Activated naive CD8-positive, alpha-beta T cell (primary cell): ENCODE results near the gene GPR65.

Source experiments
- H3K27ac Mint-ChIP-seq: one replicate; pipeline ENCODE4 v1.8.0; 2021; ENCODE audit warnings: mixed read lengths
- H3K27me3 Mint-ChIP-seq: one replicate; pipeline ENCODE4 v1.8.0; 2021; ENCODE audit warnings: mixed read lengths
- H3K36me3 Mint-ChIP-seq: one replicate; pipeline ENCODE4 v1.8.0; 2021; ENCODE audit warnings: mixed read lengths
- H3K4me1 Mint-ChIP-seq: one replicate; pipeline ENCODE4 v1.8.0; 2021; ENCODE audit warnings: low read depth, mixed read lengths
- H3K4me3 Mint-ChIP-seq: one replicate; pipeline ENCODE4 v1.8.0; 2021; ENCODE audit warnings: mild to moderate bottlenecking, mixed read lengths
- H3K9me3 Mint-ChIP-seq: one replicate; pipeline ENCODE4 v1.8.0; 2021; ENCODE audit warnings: low read depth, mixed read lengths

Gene GPR65, protein sequence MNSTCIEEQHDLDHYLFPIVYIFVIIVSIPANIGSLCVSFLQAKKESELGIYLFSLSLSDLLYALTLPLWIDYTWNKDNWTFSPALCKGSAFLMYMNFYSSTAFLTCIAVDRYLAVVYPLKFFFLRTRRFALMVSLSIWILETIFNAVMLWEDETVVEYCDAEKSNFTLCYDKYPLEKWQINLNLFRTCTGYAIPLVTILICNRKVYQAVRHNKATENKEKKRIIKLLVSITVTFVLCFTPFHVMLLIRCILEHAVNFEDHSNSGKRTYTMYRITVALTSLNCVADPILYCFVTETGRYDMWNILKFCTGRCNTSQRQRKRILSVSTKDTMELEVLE

DNA sequence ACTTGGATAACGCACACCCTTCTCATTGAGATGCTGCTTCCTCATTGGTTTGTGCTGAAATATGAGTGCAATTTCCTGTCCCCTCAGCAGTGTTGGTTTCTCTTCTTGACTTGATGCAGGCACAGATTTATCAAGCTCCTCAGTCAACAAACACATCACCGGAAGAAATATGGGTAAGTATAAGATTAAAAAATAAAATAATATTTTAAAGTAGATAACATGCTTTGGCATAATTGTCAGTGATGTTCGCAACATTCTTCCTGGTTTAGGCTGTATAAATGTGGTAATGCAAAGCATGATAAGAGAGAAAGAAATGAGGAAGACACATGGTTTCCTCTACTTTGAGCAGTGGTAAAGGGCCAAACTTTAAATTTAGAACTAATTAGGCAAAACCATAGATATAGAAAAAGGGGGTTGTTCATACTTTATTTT, at the start of gene GPR65:
TSS of gene GPR65 (plus strand) at position 86 of the 432 bp plus-strand sequence. CDS start 5,713 bp downstream, outside the sequence.
- H3K4me1 Mint-ChIP-seq, result peaks cover 71% of the 10 kb centered on the region
- H3K27me3 Mint-ChIP-seq, result no peaks in the 10 kb centered on the region
- H3K36me3 Mint-ChIP-seq, result peaks cover 3% of the 10 kb centered on the region
- H3K4me3 Mint-ChIP-seq, result peak within 1 kb of the TSS; percentile 92
- H3K9me3 Mint-ChIP-seq, result no peaks in the 10 kb centered on the region
- H3K27ac Mint-ChIP-seq, result peak within 1 kb of the TSS; percentile 93

DNA sequence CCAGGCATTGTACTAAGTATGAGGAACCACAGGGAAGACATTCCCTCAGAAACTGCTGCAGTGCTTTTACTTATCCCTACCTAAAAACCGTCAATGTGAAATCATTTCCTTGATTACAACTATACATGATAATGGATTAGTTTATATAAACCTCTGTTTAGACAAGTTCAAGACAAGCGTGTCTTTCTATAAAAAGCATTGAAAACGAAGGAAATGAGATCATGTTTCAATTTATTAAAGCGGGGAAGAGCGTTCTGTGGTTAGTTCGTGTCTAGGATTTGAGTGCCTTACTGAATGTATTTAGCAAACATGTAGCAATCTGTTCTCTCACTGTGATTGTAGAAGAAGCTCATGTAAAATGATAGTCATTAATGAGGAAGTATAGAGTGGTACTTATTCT, 49.4 kb upstream of the GPR65 start:
- Mint-ChIP-seq H3K36me3 (peaks cover 22% of the 10 kb centered on the region), H3K9me3 (no peaks in the 10 kb centered on the region), H3K27ac (no peak overlapping the region), H3K4me1 (peaks cover 33% of the 10 kb centered on the region), H3K27me3 (no peaks in the 10 kb centered on the region), H3K4me3 (no peak overlapping the region)

DNA sequence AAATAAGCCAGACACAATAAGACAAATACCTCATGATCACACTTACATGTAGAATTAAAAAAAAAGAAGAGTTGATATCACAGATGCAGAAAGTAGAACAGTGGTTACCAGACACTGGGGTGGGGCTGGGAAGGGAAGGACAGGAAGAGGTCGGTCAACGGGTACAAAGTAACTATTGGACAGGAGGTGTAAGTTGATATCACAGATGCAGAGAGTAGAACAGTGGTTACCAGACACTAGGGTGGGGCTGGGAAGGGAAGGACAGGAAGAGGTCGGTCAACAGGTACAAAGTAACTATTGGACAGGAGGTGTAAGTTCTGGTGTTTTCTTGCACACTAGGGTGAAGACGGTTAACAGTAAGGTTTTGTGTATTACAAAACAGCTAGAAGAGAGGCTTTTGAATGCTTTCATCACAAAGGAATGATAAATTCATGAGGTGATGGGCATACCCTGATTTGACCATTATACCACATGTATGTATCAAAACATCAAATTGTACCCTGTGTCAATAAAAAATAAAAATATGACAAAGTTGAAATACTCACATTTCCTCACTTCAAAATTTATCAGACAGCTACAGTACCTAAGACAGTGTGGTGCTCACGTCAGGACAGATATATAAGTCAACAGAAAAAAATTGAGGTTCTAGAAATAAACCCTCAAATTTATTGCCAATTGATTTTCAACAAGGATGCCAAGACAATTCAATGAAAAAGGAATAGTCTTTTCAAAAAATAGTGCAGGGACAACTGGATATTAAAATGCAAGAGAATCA, 44.7 kb upstream of the GPR65 start:
- no peak overlapping the region for H3K4me3 Mint-ChIP-seq
- peaks cover 42% of the 10 kb centered on the region for H3K36me3 Mint-ChIP-seq
- H3K27ac Mint-ChIP-seq, result no peak overlapping the region
- H3K4me1 Mint-ChIP-seq, result peaks cover 4% of the 10 kb centered on the region
- no peaks in the 10 kb centered on the region for H3K27me3 Mint-ChIP-seq
- H3K9me3 Mint-ChIP-seq, result no peaks in the 10 kb centered on the region

GRCh38 chr14:87961246-87961645, 43.7 kb upstream of the GPR65 start:
- H3K27me3 Mint-ChIP-seq, result no peaks in the 10 kb centered on the region
- H3K4me3 Mint-ChIP-seq, result no peak overlapping the region
- peaks cover 4% of the 10 kb centered on the region for H3K4me1 Mint-ChIP-seq
- no peak overlapping the region for H3K27ac Mint-ChIP-seq
- peaks cover 46% of the 10 kb centered on the region for H3K36me3 Mint-ChIP-seq
- no peaks in the 10 kb centered on the region for H3K9me3 Mint-ChIP-seq

GRCh38 chr14:87966816-87967215, 38.1 kb upstream of the GPR65 start:
- H3K4me3 Mint-ChIP-seq, result no peak overlapping the region
- H3K9me3 Mint-ChIP-seq, result no peaks in the 10 kb centered on the region
- no peaks in the 10 kb centered on the region for H3K4me1 Mint-ChIP-seq
- no peaks in the 10 kb centered on the region for H3K27me3 Mint-ChIP-seq
- H3K36me3 Mint-ChIP-seq, result peaks cover 28% of the 10 kb centered on the region
- H3K27ac Mint-ChIP-seq, result no peak overlapping the region

GRCh38 chr14:87967496-87967895, 37.4 kb upstream of the GPR65 start:
- Mint-ChIP-seq H3K4me1 (no peaks in the 10 kb centered on the region), H3K36me3 (peaks cover 29% of the 10 kb centered on the region), H3K27ac (no peak overlapping the region), H3K27me3 (no peaks in the 10 kb centered on the region), H3K4me3 (no peak overlapping the region), H3K9me3 (no peaks in the 10 kb centered on the region)

- Mint-ChIP-seq H3K27me3 (no peaks in the 10 kb centered on the region), H3K36me3 (peaks cover 23% of the 10 kb centered on the region), H3K27ac (no peak overlapping the region), H3K4me1 (no peaks in the 10 kb centered on the region), H3K9me3 (no peaks in the 10 kb centered on the region), H3K4me3 (no peak overlapping the region)
These were observed 33.9 kb upstream of the GPR65 start for GRCh38 chr14:87971010-87971409.

DNA sequence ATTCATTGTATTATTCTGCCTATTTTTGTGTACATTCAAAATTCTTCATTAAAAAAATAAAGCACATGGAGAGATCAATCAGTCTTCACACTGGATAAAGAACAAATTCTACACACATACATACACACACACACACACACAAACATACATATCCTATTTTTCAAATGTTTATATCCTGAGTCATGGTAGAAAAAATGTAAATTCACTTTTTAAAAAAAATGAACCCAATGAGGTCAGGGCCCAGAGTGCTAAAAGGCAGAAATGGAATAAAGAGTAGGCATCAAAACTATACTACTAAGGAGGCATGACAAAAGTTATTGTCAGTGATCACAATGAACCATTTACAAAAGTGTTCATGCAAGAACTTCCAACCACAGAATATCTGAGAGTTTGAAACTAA, 29.3 kb upstream of the GPR65 start:
- Mint-ChIP-seq H3K4me1 (no peaks in the 10 kb centered on the region), H3K36me3 (peaks cover 30% of the 10 kb centered on the region), H3K4me3 (no peak overlapping the region), H3K9me3 (no peaks in the 10 kb centered on the region), H3K27ac (no peak overlapping the region), H3K27me3 (no peaks in the 10 kb centered on the region)

DNA sequence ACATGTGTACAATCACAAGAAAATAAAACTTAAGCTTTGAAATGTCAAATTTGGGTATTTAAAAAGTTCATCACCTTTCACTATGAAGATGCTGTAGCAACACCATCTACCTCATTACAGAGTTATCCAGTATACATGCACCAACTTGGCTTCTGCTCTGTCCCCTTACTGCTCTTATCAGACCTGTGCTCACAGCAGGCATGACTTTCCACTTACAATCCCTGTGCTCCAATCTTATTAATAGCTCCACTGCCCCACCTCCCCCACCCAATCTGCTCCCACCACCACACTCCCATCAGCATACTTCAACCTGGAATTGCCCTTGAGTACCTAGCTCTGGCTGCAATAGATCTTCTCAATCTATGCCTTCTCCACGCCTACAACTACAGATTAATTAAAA, 25.2 kb upstream of the GPR65 start:
- Mint-ChIP-seq H3K27me3 (no peaks in the 10 kb centered on the region), H3K27ac (no peak overlapping the region), H3K4me3 (no peak overlapping the region), H3K4me1 (no peaks in the 10 kb centered on the region), H3K36me3 (peaks cover 32% of the 10 kb centered on the region), H3K9me3 (no peaks in the 10 kb centered on the region)

GRCh38 chr14:87989221-87989955, 15.5 kb upstream of the GPR65 start:
- Mint-ChIP-seq H3K4me3 (no peak overlapping the region), H3K36me3 (peaks cover 7% of the 10 kb centered on the region), H3K4me1 (peaks cover 44% of the 10 kb centered on the region), H3K27ac (no peak overlapping the region), H3K9me3 (no peaks in the 10 kb centered on the region), H3K27me3 (no peaks in the 10 kb centered on the region)

- Mint-ChIP-seq H3K36me3 (peaks cover 6% of the 10 kb centered on the region), H3K27me3 (no peaks in the 10 kb centered on the region), H3K27ac (no peak overlapping the region), H3K4me1 (peaks cover 50% of the 10 kb centered on the region), H3K4me3 (no peak overlapping the region), H3K9me3 (no peaks in the 10 kb centered on the region)
These were observed 15.0 kb upstream of the GPR65 start for GRCh38 chr14:87989956-87990299.

DNA sequence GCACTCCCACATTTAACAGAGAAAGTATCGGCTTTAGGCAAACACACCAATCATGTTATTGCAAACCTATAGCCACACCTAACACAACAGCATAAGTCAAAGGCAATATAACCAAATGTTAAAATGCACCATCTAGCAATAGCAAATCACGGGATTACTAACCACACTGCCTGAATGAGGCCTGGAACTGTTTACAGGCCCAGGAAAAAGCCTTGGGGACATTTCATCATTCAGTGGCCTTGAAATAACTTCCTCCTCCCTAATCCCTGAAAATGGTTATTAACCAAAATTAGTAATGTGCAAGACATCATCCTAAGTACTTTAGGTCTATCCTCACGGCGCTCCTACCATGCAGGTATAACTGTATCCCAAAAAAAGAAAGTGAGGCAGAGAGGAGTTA, 14.3 kb upstream of the GPR65 start:
- Mint-ChIP-seq H3K27ac (peak overlapping the region; percentile 55), H3K4me3 (peak overlapping the region; percentile 7), H3K4me1 (peaks cover 57% of the 10 kb centered on the region), H3K36me3 (peaks cover 6% of the 10 kb centered on the region), H3K27me3 (no peaks in the 10 kb centered on the region), H3K9me3 (no peaks in the 10 kb centered on the region)

DNA sequence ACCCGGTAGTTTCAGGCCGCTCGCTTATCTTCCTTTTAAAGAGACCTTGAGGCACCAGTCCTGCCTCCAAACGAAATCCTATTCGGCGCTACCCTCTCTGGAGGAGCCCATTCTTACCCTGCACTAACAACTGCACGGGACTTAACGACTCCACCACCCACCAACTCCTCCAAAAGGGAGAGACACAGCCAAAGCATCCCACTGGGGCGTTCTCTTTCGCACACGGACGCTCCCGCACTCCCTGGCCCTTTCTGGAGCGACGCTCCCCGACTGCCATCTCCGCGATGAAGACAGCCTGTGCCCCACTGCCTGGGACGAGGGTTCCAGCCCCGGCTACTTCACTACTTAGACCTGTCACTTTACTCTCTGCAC, 12.6 kb upstream of the GPR65 start:
- Mint-ChIP-seq H3K36me3 (peaks cover 2% of the 10 kb centered on the region), H3K27me3 (no peaks in the 10 kb centered on the region), H3K9me3 (no peaks in the 10 kb centered on the region), H3K27ac (peak overlapping the region; percentile 91), H3K4me3 (peak overlapping the region; percentile 88), H3K4me1 (peaks cover 61% of the 10 kb centered on the region)

DNA sequence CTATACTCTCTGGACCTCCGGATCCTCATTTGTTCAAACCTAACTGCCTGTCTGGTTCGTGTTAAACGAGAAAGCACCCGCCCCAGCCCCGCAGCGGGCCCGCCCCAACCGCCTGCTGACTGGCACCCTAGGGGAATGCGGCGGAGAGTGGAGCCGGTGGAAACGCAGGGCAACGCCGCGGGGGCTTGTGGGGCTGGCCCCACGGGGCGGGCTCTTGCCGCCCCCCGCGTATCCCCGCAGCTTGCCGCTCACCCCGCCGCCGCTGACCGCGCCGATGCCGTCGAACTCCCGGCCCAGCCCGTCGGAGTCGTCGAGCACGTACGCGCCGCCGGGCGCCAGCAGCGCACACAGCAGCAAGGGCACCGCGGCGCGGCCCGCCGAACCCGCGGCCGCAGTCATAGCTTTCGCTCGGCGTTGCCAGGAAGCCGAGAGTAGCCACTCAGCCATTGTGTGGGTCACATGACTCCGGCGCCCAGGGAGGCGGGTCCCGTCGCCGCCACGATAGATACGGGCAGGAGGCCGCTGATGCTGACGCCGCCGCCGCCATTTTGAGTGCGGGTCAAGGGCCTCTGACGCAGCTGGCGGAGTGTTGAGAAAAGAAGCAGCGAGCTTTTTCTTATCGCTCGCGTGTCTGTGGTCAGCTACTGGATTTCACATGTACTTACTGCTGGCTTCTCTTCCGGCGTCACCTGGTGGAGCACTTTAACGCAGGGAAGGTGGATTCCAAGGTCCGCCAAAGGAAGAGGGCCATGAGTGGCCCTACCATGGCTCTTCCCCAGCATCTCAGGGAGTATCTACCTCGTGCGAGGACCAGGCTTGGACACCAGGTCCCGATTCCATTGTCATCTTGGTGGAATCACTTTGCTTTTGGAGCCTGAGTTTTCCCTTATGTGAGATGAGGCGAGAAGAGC, 12.0 kb upstream of the GPR65 start, which contains the start of gene GALC:
TSS of gene GALC (minus strand) at position 465 of the 911 bp plus-strand sequence. CDS start at position 447, 18 bp downstream.
- peaks cover 61% of the 10 kb centered on the region for H3K4me1 Mint-ChIP-seq
- peaks cover 2% of the 10 kb centered on the region for H3K36me3 Mint-ChIP-seq
- H3K9me3 Mint-ChIP-seq, result no peaks in the 10 kb centered on the region
- peak within 1 kb of the TSS; percentile 88 for H3K4me3 Mint-ChIP-seq
- H3K27me3 Mint-ChIP-seq, result no peaks in the 10 kb centered on the region
- H3K27ac Mint-ChIP-seq, result peak within 1 kb of the TSS; percentile 98
